Body of pancreas (tissue), 4 donors: ENCODE data around the gene RXRA. TPM values are rescaled to one million over a fixed set of nuclear protein-coding genes. Genes with fewer than 3 reads are reported as not detected.

Source experiments
- ATAC-seq: fragments of 150-250 bp; one replicate; pipeline ENCODE4 v1.9.1; 2016
- DNase-seq, 4 donors: peaks; one replicate each; pipeline ENCODE4 v3.0.0-alpha.2; 2019
- H3K27ac ChIP-seq, 4 donors: fragments of 200-600 bp; sonication (generic); 1 replicate in 3 of 4; 2 replicates in 1 of 4; pipeline versions ENCODE4 v1.5.1 to v1.6.1; 2016 to 2019; ENCODE audit warnings: mild to moderate bottlenecking in 1 of 4, mixed read lengths in 1 of 4, moderate library complexity in 1 of 4
- H3K27me3 ChIP-seq, 2 donors: fragments of 200-600 bp; sonication (generic); one replicate each; pipeline ENCODE4 v1.6.0; 2016; ENCODE audit warnings: mild to moderate bottlenecking in 1 of 2
- H3K36me3 ChIP-seq, 2 donors: fragments of 200-600 bp; sonication (generic); replicated peaks in 1 of 2; 2 replicates each; pipeline ENCODE4 v1.5.1; 2016; ENCODE audit warnings: low read depth in 2 of 2; ENCODE audit not compliant: insufficient read depth in 1 of 2
- H3K4me1 ChIP-seq: fragments of 200-600 bp; sonication (generic); one replicate; pipeline ENCODE4 v1.6.0; 2016
- H3K4me3 ChIP-seq, 2 donors: fragments of 200-600 bp; sonication (generic); 1 replicate in 1 of 2; 2 replicates in 1 of 2; pipeline ENCODE4 v1.5.1; 2016 to 2019
- H3K9me3 ChIP-seq, 3 donors: fragments of 200-600 bp; sonication (generic); 1 replicate in 2 of 3; 2 replicates in 1 of 3; pipeline ENCODE4 v1.5.1; 2016
- POLR2A ChIP-seq, 3 donors: fragments of 450-650 bp; IDR thresholded peaks; one replicate each; pipeline ENCODE4 v1.6.1; 2016; ENCODE audit warnings: antibody characterized with exemption in 3 of 3, mild to moderate bottlenecking in 2 of 3
- WGBS, 2 donors: methylation state at CpG; one replicate each; pipeline ENCODE4 v1.1.5; 2017; 5-methylcytosine and 5-hydroxymethylcytosine counted together
- intact Hi-C: fragments of 100-400 bp; cut with DNase I; formaldehyde crosslinking; loops from one replicate; pipeline ENCODE4 v1.15.1; 2023
- total RNA-seq, 2 donors: library from RNA; depleted of rRNA; stranded (reverse); fragments of >200 nt; gene quantifications; one replicate each; pipeline ENCODE4 v1.1.0, GENCODE V29; 2016
- TF ChIP-seq, protein P1 (sequence below), 7 experiments: fragments of 450-650 bp in 4 of 7; fragments of 200-600 bp in 3 of 7; sonication (generic) in 3 of 7; IDR thresholded peaks; one replicate each; pipeline ENCODE4 v1.5.1; 2016 to 2019; ENCODE audit warnings: antibody characterized with exemption in 7 of 7

Gene RXRA
- total RNA-seq, 2 donors from 2014 or later, result 31.4 to 41.9 TPM

DNA sequence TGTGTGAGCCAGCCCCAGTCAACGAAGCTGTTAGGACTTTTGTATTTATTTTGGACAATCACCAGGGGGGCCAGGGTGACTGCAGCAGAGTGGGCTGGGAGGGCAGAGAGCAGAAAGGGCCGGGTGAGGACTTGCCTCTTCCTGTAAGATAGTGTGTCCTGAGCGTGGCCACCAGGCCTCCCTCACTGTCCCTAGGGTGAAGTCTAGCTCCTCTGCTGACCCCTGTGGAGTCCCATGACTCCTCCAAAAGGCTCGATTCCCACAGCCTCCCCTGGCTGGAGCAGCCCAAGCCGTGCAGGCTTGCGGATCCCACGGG lies 147.8 kb downstream of the RXRA start:
- H3K36me3 ChIP-seq, result no peaks in the 10 kb centered on the region
- intact Hi-C loops, result no loop called here
- no peaks in the 10 kb centered on the region for H3K9me3 ChIP-seq
- no peak overlapping the region for H3K4me3 ChIP-seq
- H3K27ac ChIP-seq, result peak overlapping the region in 1 of 4 donors; percentile 17
- no peak for TF ChIP-seq POLR2A (IDR thresholded peaks at IDR 0.05)
- TF ChIP-seq, protein P1, sequence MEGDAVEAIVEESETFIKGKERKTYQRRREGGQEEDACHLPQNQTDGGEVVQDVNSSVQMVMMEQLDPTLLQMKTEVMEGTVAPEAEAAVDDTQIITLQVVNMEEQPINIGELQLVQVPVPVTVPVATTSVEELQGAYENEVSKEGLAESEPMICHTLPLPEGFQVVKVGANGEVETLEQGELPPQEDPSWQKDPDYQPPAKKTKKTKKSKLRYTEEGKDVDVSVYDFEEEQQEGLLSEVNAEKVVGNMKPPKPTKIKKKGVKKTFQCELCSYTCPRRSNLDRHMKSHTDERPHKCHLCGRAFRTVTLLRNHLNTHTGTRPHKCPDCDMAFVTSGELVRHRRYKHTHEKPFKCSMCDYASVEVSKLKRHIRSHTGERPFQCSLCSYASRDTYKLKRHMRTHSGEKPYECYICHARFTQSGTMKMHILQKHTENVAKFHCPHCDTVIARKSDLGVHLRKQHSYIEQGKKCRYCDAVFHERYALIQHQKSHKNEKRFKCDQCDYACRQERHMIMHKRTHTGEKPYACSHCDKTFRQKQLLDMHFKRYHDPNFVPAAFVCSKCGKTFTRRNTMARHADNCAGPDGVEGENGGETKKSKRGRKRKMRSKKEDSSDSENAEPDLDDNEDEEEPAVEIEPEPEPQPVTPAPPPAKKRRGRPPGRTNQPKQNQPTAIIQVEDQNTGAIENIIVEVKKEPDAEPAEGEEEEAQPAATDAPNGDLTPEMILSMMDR (IDR thresholded peaks at IDR 0.05), result no peak
- no peaks in the 10 kb centered on the region for H3K4me1 ChIP-seq
- DNase-seq (peak in 1 of 4 donors; percentile 43), ATAC-seq (peak; percentile 31)
- 21 to 43% methylated on average over 3 to 7 of the region's 7 CpGs for WGBS, 2 donors
- no peaks in the 10 kb centered on the region for H3K27me3 ChIP-seq

DNA sequence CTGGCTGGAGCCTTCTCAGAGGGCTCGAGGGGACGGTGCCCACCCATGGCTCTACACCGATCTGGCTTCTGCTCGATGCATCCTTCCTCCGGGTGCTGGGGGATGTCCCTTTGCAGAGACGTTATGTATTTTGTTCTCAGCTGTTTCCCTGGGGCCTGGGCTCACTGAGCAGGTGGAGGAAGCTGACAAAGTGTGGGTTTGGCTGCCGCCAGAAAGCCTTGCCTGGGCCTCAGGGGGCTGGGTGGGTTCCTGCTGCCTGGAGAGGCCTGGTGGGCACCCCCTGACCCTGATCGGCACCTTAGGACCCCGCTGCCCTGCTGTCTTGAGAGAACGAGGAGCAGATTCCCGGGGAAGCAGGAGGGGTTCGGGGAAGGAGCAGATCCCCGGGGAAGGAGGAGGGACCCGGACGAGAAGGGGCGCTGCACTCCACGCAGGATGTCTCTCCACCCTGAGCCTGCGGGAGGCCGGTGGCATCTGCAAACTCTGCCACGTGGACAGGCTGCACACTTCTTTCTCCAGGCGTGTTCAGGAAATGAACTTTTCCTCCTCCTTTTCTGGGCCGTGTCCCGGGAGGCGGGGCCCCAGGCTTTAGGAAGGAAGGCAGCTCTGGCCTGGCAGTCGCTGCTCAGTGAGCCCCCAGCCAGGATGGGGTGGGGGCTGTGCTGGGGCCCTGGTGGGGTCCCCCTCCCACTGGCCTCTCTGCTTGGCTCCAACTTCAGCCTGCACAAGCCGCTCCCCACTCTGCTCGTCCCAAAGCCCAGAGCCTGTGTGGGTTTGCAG lies 148.9 kb downstream of the RXRA start:
- 48 to 58% methylated on average over 18 to 25 of the region's 27 CpGs for WGBS, 2 donors
- Histone ChIP-seq H3K4me1 (no peaks in the 10 kb centered on the region), H3K36me3 (no peaks in the 10 kb centered on the region), H3K9me3 (no peaks in the 10 kb centered on the region), H3K4me3 (no peak overlapping the region), H3K27ac (peak overlapping the region in 1 of 4 donors; percentile 30), H3K27me3 (no peaks in the 10 kb centered on the region)
- intact Hi-C loops, result no loop called here
- peak; percentile 32 for ATAC-seq
- no peak for TF ChIP-seq POLR2A (IDR thresholded peaks at IDR 0.05)
- TF ChIP-seq, protein P1 (IDR thresholded peaks at IDR 0.05), result no peak
- peak in 3 of 4 donors; percentile 25 to 39 (median 34) for DNase-seq

DNA sequence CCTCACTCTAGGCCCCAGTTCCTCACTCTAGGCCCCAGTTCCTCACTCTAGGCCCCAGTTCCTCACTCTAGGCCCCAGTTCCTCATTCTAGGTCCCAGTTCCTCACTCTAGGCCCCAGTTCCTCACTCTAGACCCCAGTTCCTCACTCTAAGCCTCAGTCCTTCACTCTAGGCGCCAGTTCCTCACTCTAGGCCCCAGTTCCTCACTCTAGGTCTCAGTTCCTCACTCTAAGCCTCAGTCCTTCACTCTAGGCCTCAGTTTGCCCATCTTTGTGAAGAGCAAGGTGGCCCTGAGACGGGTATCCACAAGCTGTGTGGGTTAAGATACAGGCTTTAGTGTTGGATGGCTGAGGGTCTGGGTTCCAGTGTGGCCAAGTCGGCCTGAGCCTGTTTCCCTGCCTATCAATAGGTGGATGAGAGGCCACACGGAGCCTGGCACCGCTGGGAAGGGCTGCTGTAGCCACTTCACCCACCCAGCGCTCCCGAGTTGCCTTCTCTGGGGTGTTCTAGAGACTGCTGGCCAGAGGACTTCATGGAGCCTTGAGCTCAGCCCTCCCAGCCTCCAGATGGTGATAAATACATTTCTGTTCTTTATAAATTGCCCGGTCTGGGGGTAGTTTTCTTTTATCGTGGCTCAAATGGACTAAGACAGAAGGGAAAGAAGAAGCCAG lies 150.2 kb downstream of the RXRA start:
- no peak overlapping the region for H3K4me3 ChIP-seq
- intact Hi-C loops, result no loop called here
- H3K36me3 ChIP-seq, result no peaks in the 10 kb centered on the region
- no peaks in the 10 kb centered on the region for H3K27me3 ChIP-seq
- DNase-seq (no peak), ATAC-seq (no peak)
- TF ChIP-seq POLR2A (IDR thresholded peaks at IDR 0.05), result no peak
- no peak overlapping the region for H3K27ac ChIP-seq
- no peaks in the 10 kb centered on the region for H3K4me1 ChIP-seq
- 85 to 88% methylated on average over 7 to 9 of the region's 9 CpGs for WGBS, 2 donors
- H3K9me3 ChIP-seq, result no peaks in the 10 kb centered on the region

DNA sequence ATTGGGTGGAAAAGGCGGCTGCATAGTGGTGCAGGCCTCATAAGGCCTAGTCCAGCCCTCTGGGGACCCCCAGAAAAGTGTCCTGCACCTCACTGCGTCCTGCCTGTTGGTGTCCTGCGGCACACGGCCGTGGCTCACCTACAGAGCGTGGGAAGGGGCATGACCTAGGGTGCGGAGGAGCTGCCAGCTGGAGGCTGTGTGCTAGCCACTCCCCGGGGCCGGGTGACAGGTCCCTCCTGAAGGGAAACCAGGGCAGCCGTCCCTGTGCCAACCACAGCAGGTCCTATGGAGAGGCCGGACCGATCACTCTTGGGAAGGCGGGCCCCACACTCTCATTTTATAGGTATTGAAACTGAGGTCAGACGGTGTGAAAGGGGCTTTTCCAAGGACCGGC lies 150.7 kb downstream of the RXRA start:
- no peaks in the 10 kb centered on the region for H3K27me3 ChIP-seq
- WGBS, 2 donors, result 87 to 88% methylated on average over 8 to 15 of the region's 15 CpGs
- DNase-seq, result no peak
- ATAC-seq, result no peak
- intact Hi-C loops, result no loop called here
- no peaks in the 10 kb centered on the region for H3K36me3 ChIP-seq
- H3K4me3 ChIP-seq, result no peak overlapping the region
- H3K4me1 ChIP-seq, result no peaks in the 10 kb centered on the region
- TF ChIP-seq, protein P1 (IDR thresholded peaks at IDR 0.05), result no peak
- no peaks in the 10 kb centered on the region for H3K9me3 ChIP-seq
- no peak overlapping the region for H3K27ac ChIP-seq

DNA sequence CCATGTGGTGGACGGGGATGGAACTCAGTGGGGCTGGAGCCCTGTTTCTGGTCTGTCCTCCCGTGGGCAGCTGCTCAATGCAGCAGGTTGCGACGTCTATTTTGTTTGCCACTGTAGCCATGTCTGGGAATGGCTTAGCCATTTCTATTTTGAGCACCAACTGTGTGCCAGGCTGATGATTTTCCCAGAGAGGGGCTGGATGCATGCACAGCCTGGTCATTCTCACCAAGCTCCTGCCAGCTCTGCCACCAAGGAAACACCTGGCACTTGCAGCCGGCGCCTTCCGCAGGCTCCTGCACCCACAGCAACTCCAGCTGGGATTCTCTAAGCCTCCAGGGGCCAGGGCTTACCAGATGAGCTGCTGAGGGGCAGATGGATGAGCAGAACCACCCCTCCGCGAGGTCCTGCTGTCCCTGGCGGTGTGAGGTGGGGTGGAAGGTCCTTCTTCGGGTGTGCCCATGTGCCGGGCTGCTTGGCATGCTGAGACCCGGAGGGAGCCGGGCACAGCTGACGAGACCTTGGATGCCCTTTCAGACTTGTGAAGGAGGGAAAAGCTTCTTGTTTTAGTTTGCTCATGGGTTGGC lies 151.2 kb downstream of the RXRA start:
- H3K27me3 ChIP-seq, result no peaks in the 10 kb centered on the region
- H3K4me1 ChIP-seq, result no peaks in the 10 kb centered on the region
- H3K27ac ChIP-seq, result no peak overlapping the region
- 75 to 76% methylated on average over 12 to 15 of the region's 15 CpGs for WGBS, 2 donors
- no peak for TF ChIP-seq POLR2A (IDR thresholded peaks at IDR 0.05)
- TF ChIP-seq, protein P1 (IDR thresholded peaks at IDR 0.05), result no peak
- no peaks in the 10 kb centered on the region for H3K36me3 ChIP-seq
- H3K9me3 ChIP-seq, result no peaks in the 10 kb centered on the region
- no peak for ATAC-seq
- no peak overlapping the region for H3K4me3 ChIP-seq
- DNase-seq, result no peak
- intact Hi-C loops, result no loop called here
